NCI-H748 treated with DMSO at 0.1 percent for 48 hours (cell line): ENCODE data around the gene SPEM1.

Source experiments
- DNase-seq: peaks from one replicate; lab custom pipeline; 2025; lab: John Stamatoyannopoulos, UW

The SPEM1 gene

DNA sequence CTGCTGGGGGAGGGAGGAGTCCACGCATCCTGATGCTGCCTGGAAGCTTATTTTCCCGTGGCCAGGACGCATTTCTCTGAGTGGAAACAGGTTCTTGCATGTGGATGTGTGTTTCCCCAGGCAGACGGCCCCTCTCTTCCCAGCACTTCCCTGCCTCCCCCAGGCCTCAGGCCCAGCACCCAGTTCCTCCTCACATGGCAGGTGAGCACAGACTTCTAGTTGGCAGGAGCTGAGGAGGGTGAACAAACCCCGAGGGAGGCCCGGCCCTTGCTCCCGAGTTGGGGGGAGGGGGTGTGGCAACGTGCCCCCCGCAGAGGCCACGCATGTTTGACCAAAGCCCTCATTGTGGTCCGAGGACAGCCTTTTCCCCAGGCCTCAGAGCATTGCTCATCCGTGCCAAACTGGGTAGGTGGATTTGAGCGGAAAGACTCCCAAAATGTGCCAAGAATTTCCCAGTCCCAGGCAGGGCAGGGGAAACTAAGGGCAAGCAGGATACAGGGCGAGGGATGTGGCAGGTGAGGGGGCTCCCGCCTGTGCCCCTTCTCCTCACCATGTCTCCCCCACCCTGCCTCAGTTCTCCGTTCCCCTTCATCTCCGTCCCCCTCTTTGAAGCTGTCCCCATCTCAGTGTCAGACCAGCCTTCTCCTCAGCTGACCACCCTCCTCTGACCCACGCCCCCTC, 1.5 kb upstream of the SPEM1 start:
- no peak for DNase-seq

DNA sequence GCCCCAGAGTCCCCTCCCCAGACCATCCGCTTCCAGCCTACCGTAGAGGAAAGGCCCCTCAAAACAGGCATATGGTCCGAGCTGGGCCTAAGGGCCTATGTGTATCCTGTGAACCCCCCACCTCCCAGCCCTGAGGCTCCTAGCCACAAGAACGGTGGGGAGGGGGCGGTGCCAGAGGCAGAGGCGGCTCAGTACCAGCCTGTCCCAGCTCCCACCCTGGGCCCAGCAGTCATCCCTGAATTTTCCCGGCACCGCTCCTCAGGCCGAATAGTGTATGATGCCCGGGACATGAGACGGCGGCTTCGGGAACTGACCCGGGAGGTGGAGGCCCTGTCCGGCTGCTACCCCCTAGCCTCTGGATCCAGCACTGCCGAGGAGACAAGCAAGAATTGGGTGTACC, 1.1 kb downstream of the SPEM1 start:
- no peak for DNase-seq

DNA sequence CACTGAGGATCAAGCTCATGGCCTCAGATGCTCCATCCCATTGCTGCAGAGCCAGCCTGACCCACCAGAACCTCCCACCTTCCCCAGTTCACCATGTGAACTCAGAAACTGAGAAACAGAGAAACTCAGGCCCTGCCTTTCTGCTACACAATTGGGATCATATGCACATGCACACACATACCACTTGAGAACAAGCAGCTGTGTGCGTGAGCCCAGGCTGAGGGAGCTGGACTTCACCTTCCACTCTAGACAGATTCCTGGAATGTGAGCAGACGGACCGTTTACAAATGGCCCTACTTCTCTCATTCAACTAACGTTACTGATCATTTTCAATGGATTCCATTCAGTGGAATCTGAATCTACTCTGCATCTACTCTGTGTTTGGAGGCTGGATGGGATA, 3.6 kb downstream of the SPEM1 start:
- no peak for DNase-seq

DNA sequence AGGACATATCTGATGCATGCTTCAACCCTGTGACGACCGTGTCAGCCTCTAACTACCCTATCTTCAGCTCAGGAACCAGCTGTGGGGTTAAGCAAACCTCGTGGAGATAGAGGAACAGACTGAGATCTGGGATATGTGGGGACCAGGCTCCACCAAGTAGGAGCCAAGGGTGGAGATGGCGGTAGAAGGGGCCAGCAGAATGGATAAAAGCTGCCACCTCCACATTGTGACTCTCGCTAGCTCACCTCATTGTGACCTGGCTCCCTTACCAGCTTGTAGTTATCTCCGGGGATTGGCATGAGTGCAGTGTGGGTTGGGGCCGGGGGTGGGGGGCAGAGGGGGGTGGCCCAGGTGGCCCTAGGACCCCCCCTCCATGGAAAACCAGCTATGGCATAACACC, 5.2 kb downstream of the SPEM1 start, which contains the start of gene SPEM2:
SPEM2 (plus strand) TSS at position 301 of the 400 bp plus-strand sequence; CDS start at position 374, 73 bp downstream.
- DNase-seq: no peak

DNA sequence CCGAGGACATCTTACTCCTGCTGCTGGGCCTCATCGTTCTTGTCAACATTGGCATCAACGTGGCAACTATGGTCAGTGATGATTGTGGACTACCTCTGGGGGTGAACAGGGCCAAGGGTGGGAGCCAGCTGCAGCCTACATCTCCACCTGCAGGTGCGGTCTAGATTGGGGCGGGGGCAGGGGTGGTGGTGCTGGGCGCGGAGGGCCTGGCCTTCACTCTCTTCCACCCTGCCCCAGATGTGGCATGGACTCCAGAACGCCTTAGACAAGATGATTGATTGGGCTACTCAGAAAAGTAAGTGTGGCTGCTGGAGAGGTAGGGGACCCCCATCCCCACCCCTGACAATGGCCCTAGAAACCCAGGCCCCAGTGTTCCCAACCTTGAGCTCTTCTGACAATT, 5.6 kb downstream of the SPEM1 start:
- DNase-seq: no peak

DNA sequence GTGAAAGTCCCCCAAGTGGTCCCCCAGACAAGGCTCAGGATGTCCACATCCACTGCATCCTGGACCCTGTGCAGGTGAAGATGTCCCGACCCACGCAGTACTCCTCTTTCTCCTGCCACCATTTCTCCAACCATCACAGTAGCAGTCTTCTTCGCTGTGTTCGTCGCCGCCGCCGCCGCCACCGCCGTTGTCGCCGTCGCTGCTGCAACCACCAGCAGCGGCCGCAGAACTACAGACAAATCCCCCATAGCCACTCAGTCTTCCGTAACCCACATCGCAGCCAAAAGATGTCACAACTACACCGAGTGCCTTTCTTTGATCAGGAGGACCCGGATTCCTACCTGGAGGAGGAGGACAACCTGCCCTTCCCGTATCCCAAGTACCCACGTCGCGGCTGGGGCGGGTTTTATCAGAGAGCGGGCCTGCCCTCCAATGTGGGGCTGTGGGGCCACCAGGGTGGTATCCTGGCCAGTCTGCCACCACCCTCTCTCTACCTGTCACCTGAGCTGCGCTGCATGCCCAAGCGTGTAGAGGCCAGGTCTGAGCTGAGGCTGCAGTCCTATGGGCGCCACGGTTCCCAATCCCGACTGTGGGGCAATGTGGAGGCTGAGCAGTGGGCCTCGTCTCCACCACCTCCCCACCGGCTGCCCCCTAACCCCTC, 6.2 kb downstream of the SPEM1 start:
- DNase-seq: no peak

DNA sequence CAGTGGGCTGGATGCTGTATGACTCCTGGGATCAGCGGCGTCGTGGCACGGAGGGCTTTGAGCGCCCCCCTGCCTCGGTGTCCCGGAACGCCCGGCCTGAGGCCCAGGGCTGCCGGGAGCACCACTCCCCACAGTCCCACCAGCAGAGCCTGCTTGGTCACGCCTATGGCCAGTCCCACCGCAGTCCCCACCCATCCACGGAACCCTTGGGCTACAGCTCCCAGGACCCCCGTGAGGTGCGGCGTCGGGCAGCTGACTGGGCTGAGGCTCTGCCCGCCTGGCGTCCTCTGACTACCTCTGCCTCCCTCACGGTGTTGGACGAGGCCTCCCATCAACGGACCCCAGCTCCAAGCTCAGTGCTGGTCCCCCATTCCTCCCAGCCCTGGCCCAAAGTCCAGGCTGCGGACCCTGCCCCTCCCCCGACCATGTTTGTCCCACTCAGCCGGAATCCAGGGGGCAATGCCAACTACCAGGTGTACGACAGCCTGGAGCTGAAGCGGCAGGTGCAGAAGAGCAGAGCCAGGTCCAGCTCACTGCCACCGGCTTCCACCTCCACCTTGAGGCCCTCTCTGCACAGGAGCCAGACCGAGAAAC, 6.9 kb downstream of the SPEM1 start:
- no peak for DNase-seq

DNA sequence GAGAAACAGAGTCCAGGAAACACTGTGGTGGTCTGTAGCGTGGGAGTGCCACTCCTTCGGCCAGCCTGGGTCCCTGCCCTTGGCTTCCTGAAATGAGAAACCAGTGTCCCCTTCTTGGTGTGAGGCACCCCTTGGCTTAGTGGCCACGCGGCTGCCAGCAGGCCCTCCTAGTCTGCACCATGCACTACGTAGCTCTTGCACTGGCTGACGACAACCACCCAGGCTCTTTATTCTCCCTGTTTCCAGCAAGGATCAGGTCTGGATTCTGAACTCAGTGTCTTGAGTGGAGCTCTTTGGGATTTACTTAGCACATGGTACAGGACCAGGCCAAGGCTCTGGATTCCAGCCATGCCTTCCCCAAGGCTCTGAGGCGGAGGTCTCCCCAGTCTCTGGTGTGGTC, 7.4 kb downstream of the SPEM1 start:
- no peak for DNase-seq

DNA sequence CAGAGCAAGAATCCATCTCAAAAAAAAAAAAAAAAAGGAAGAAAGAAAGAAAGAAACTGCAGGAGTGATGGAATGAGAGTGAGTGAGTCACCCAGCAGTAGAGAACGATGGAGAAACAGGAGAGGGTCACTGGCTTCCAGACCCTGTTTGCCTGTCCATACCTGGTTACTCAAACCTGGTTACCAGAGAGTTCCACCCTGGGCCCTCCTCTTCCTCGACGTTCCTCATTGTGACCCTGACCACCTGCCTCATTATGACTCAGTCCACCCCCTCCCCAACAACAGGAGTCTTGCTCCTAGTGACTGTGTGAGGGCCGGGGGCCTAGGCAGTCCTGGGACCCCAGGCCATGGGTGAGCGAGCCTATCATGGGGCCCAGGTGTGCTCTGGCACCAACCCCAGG, 8.4 kb downstream of the SPEM1 start, which contains the start of gene SPEM3:
SPEM3 (plus strand) TSS at position 301 of the 400 bp plus-strand sequence; CDS start at position 347, 46 bp downstream.
- no peak for DNase-seq

DNA sequence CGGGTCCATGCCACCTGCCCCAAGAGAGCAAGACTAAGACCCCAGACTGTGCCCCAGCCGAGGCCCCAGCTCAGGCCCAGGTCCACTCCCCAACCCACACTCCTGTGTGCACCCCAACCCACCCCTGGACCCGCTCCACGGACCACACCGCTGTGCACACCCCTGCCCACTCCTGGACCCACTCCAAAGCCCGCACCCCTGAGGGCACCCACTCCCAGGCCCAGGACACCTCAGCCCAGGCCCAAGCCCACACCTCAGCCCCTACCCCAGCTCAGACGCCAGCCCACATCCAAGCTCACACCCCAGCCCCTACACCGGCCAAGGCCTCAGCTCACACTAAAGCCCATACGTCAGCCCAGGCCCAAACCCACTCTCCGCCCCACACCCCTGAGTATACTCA, 9.6 kb downstream of the SPEM1 start:
- DNase-seq: no peak

DNA sequence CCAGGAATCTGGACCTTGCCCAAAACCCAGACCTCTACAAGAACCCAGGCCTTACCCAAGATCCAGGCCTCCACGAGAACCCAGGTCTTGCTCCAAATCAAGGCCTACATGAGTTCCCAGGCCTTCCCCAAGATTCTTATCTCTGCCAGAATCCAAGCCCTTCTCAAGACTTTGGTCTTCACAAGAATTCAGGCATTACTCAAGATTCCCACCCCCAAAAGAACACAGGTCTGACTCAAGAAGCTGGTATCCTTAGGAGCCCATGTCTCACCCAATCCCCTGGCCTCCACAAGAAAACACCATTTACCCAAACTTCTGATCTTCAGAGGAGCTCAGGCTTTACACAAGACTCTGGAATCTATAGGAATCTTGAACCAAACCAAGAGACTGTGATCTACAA, 11.1 kb downstream of the SPEM1 start:
- no peak for DNase-seq

DNA sequence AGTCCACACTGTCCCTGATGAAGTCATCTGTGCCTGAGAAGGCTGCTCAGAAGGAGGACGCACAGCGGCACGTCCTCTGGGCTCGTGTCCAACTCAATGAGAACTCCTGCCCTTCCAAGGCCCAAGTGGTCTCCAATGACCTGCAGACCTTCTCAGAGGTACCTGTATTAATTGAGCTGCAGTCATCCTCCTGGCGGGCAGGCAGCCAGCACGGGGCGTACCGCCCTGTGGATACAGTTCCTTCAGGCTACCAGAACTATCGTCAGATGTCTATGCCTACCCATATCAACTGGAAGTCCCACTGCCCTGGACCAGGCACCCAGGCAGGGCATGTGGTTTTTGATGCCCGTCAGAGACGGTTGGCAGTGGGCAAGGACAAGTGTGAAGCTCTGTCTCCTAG, 12.2 kb downstream of the SPEM1 start:
- DNase-seq: no peak

DNA sequence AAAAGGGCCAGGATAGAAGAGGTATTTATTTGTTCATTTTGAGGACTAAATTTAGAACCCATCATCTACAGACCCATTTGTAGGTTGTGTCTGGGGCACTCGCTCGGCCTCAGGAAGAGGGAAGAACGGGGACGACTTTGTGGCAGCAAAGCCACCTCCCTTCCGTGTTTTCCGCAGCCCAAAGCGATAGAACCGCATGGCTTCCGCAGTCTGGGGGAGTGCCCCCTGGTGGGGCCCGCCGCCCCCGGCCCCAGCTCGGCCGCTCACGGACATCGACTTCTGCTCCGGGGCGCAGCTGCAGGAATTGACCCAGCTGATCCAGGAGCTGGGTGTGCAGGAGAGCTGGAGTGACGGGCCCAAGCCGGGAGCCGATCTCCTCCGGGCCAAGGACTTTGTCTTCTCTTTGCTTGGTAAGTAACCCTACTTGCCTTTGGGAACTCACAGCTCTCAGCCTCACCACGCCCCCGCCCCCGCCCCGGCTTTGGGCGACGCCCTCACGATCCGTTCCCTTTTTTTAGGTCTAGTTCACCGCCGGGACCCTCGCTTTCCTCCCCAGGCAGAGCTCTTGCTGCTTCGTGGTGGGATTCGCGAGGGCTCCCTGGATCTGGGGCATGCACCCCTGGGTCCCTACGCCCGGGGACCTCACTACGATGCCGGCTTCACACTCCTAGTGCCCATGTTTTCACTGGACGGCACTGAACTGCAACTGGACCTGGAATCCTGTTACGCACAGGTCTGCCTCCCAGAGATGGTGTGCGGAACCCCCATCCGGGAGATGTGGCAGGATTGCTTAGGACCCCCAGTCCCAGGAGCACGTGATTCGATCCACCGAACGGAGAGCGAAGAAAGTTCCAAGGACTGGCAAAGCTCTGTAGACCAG, 15.8 kb downstream of the SPEM1 start:
- DNase-seq: peak; percentile 50

DNA sequence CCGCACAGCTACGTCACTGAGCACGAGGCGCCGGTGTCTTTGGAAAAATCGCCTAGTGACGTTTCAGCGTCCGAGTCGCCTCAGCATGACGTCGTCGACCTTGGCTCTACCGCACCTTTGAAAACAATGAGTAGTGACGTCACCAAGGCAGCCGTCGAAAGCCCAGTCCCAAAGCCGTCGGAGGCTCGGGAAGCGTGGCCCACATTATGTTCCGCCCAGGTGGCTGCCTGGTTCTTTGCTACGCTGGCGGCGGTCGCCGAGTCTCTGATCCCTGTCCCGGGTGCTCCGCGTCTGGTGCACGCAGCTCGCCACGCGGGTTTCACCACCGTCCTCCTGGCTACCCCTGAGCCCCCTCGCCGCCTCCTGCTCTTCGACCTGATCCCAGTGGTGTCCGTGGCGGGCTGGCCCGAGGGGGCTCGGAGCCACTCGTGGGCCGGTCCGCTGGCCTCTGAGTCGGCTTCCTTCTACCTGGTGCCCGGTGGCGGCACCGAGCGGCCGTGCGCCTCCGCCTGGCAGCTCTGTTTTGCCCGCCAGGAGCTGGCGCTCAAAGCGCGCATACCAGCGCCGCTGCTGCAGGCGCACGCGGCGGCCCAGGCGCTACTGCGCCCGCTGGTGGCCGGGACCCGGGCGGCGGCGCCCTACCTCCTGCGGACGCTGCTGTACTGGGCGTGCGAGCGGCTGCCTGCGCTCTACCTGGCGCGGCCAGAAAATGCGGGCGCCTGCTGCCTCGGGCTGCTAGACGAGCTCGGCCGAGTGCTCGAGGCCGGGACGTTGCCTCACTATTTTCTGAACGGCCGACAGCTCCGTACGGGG, 16.6 kb downstream of the SPEM1 start:
- peak; percentile 78 for DNase-seq

DNA sequence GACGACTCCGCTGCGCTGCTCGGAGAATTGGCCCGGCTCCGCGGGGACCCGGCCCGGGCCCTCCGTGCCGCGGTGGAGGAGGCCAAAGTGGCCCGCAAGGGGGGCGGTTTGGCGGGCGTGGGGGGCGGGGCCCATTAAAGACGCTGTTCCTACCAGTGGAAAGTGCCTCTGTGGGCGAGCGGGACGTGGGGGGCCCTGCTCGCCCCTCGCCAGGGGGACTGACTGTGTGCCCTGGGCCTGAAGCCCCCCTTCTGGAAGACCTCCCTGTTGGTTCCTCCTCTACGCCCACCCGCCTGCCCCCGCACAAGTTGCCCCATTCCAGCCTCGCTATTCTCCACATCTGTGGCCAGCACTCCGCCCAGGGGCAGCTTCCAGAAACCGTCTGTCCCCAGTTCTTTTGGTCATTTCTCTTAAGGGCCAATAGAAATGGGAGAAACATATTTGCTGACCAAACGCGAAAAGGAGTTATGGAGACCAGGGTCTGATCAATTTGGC, 17.3 kb downstream of the SPEM1 start:
- DNase-seq: no peak

DNA sequence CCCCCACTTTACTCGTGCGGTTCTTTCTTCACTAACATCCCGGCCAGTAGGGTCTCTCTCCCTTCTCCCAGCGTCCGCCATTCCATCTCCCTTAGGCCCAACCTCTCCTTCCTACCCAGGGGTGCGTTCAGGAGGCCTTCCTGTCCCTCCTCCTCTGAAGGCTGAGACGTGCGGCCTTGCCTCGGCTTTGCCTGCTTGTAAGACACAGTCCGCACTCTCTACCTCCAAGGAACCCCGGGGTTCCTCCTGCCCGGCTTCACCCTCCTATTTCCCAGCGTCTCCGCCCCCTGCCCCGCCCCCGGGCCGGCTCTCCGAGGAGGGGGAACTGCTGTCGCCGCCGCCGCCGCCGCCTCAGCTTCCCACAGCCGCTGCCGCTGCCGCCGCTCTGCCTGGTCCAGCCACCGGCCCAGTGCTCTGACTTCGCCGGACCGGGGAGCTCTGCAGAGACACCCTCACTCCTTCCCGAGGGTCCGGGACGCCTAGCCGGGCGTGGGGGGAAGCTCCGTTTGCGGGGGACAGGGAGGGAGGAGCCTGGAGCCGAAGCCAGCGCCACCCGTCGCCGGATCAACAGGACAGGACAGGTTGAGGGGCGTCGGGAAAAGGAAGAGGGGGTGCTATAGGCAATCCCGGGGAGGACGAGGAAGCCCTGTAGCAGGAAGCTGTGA, 18.0 kb downstream of the SPEM1 start:
- DNase-seq: peak; percentile 60

DNA sequence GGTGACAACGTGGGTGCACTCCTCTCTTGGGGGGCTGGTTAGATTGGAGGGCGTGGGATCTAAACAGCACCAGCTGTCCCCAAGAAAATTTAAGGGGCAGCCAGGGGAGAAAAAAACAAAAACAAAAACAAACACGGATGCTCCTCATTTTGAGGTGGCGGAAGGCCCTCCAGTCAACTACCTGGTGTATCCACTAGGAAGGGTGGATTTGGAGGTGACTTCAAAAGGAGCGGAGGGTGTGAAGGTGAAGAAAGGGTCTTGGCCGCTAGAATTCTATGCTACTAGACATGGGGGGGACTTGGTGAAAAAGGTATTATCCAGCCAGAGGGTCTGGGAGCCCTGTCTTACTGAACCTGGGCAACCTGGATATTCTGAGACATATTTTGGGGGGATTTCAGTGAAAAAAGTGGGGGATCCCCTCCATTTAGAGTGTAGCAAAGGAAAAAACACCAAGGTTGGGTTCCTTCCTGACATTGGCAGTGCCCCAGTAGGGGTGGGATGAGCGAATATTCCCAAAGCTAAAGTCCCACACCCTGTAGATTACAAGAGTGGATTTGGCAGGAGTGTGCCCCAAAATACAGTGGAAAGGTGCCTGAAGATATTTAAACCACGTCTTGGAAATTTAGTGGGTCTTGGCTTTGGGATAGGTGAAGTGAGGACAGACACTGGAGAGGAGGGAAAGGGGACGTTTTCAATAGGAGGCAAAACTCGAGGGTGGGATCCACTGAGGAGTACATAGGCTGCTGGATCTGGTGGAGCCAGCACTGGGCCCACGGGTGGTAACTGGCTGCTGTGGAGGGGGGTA, 18.7 kb downstream of the SPEM1 start:
- DNase-seq: no peak

DNA sequence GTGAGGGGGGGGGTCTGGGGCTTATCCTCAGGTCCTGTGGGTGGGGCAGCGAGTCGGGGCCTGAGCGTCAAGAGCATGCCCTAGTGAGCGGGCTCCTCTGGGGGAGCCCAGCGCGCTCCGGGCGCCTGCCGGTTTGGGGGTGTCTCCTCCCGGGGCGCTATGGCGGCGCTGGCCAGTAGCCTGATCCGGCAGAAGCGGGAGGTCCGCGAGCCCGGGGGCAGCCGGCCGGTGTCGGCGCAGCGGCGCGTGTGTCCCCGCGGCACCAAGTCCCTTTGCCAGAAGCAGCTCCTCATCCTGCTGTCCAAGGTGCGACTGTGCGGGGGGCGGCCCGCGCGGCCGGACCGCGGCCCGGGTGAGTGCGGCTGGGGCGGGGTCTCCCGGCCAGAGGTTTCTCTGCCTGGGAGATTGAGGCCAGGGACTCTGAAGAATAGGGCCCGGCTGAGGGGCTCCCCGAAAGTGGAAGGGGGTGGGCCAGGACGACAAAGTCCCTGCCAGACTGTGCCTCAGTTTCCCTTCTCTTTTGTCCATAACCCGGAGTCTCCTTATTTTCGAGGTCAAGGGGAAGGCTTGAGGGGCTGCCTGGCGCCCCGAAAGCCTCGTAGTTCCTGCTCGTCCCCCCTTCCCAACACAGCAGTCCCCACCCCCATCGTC, 19.5 kb downstream of the SPEM1 start, which contains the start of gene FGF11:
FGF11 (plus strand) TSS at position 51 of the 651 bp plus-strand sequence; CDS start at position 160, 109 bp downstream.
- DNase-seq: no peak
